ENCODE results near the gene PPM1F.

Gene PPM1F

DNA sequence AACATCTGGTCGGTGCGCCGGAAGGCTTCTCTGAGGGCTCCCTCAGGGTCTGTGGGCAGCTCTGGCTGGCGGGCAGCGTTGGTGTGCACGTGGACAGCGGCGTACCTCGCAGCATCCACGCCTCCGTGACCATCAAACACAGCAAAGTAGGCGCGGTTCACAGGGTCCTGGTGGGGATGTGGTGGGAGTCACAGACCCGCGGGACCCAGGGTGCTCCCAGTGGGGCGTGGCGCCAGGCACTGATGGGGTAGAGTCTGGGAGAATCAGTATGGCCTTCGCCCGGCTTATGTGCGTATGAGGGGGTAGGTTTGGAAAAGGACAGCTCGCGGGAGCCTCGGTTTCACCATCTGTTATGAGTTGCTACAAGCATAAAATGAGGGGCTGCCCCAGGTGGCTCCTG is 19.2 kb downstream of the PPM1F start:
- H3K4me3 Mint-ChIP-seq = no peak overlapping the region
- no peak for DNase-seq

DNA sequence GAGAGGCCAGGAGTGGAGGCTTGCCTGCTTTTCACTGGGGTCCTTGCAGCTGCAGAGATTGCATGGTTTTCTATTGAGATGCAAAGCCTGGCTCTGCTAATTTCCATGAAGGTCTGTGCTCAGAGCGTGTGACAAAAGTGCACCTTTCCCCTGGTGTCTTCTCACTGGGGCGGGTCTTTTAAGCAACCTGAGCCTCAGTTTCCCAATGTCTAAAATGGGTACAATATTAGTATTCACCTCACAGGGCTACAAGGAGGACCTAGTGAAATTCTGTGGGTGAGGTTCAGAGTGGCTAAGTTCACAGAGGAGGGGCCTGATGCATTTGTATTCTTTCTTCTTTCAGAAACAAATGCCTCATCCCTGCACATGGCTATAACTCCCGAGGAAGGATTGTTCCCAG is 20.3 kb downstream of the PPM1F start:
- no peak overlapping the region for H3K27ac Mint-ChIP-seq
- H3K9me3 Mint-ChIP-seq = no peaks in the 10 kb centered on the region
- H3K36me3 Mint-ChIP-seq (ENCODE audit: low read depth) = peaks cover 67% of the 10 kb centered on the region
- H3K4me3 Mint-ChIP-seq = no peak overlapping the region
- no peaks in the 10 kb centered on the region for H3K27me3 Mint-ChIP-seq
- no peak for DNase-seq
- H3K4me1 Mint-ChIP-seq (ENCODE audit: low read depth) = peaks cover 2% of the 10 kb centered on the region

More for the DNA sequence above, 19.2 kb downstream of the PPM1F start:
- H3K27me3 Mint-ChIP-seq = no peaks in the 10 kb centered on the region
- H3K27ac Mint-ChIP-seq = no peak overlapping the region
- peaks cover 62% of the 10 kb centered on the region for H3K36me3 Mint-ChIP-seq (ENCODE audit: low read depth)
- no peaks in the 10 kb centered on the region for H3K9me3 Mint-ChIP-seq
- H3K4me1 Mint-ChIP-seq (ENCODE audit: low read depth) = peaks cover 13% of the 10 kb centered on the region

DNA sequence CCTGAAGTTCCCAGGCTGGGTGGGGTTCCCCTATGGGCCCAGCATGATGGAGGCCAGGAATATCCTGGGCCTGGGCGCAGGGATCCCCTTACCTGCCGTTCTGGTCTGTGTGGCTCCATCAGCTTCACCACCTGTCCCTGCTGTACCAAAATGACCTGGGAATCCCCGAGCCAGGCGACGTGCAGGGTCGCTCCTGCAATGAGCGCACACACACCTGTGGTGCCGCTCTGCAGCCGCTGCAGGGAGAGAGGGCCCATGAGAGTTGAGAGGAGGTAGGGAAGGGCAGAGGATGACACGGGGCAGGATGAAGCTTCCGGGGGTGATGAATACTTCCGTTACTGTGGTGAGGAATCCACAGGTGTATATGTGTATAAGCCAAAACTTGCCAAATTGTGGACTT is 21.6 kb downstream of the PPM1F start:
- H3K4me3 Mint-ChIP-seq = no peak overlapping the region
- no peak overlapping the region for H3K27ac Mint-ChIP-seq
- DNase-seq = no peak
- no peaks in the 10 kb centered on the region for H3K27me3 Mint-ChIP-seq
- peaks cover 64% of the 10 kb centered on the region for H3K36me3 Mint-ChIP-seq (ENCODE audit: low read depth)
- no peaks in the 10 kb centered on the region for H3K9me3 Mint-ChIP-seq
- H3K4me1 Mint-ChIP-seq (ENCODE audit: low read depth) = no peaks in the 10 kb centered on the region

DNA sequence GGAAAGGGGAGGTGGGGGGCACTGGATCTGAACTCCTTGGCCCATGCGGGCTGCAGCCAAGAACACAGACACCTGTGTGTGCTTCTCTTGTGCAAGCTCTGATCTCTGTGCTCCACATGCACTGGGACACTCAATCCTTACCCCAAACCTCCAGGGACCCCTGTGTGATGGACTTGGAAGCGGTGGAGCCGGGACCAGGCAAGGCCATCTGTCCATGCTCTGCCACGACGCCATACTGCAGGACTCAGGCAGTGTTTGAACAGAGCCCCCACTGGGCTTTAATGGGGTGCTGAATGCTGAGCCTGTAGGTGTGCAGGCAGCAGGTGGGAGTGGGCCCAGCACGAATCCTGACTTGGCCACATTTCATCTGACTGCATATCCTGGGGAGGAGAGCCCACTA is 23.4 kb downstream of the PPM1F start:
- Mint-ChIP-seq H3K27ac (no peak overlapping the region), H3K9me3 (no peaks in the 10 kb centered on the region), H3K36me3 (ENCODE audit: low read depth) (peaks cover 55% of the 10 kb centered on the region), H3K4me3 (no peak overlapping the region), H3K27me3 (no peaks in the 10 kb centered on the region), H3K4me1 (ENCODE audit: low read depth) (no peaks in the 10 kb centered on the region)
- no peak for DNase-seq

DNA sequence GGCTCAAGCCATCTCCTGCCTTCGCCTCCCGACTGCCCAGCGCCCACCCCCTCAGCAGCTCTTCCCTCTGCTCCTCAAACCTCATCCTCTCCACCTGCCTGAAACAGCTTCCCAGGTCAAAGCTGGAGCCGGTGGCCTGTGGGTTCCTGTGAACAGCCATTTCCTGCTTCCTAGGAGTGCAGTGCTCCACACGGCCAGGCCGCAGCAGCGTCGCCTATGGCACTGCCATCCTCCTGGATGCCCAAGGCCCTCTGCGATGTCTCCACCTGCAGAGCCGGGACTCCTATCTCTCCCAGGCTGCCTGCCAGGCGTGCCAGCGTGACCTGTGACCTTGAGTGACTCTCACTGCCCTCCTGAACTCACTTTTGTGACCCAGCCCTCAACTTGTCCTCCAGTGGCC is 24.6 kb downstream of the PPM1F start:
- H3K36me3 Mint-ChIP-seq (ENCODE audit: low read depth) = peaks cover 45% of the 10 kb centered on the region
- H3K4me1 Mint-ChIP-seq (ENCODE audit: low read depth) = no peaks in the 10 kb centered on the region
- H3K9me3 Mint-ChIP-seq = no peaks in the 10 kb centered on the region
- no peak overlapping the region for H3K27ac Mint-ChIP-seq
- no peaks in the 10 kb centered on the region for H3K27me3 Mint-ChIP-seq
- DNase-seq = no peak
- H3K4me3 Mint-ChIP-seq = no peak overlapping the region

DNA sequence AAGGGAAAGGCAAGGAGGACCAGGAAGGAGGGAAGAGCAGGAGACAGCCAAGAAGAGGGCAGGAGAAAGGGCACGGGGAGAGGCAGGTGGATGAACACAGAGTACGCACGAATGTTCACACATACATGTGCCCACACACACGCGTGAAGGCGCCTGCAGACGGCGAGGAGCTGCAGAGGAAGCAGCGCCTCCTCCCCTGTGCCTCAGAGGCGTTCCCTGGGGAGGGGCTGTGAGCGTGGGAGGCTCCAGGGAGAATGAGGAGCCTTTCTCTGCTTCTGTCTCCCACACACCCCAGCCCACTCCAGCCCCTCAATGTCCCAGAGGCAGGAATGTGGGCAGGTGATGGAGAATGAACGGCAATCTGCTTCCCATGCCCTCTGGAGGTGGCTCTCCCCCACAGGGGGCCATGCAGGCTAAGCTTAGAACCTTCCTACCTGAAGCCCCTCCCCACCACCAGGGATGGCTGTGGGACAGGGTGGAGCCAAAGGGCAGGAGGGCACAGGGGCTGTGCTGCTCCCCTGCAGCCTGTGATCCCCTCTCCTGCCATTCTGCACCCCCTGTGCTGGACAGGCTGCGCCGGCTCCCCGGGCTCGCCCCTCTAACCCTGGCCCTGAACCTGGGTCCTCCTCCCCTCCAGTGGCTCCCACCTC is 25.3 kb downstream of the PPM1F start:
- Mint-ChIP-seq H3K36me3 (ENCODE audit: low read depth) (peaks cover 38% of the 10 kb centered on the region), H3K4me3 (no peak overlapping the region), H3K27me3 (no peaks in the 10 kb centered on the region), H3K4me1 (ENCODE audit: low read depth) (no peaks in the 10 kb centered on the region), H3K27ac (no peak overlapping the region), H3K9me3 (no peaks in the 10 kb centered on the region)
- DNase-seq = no peak

DNA sequence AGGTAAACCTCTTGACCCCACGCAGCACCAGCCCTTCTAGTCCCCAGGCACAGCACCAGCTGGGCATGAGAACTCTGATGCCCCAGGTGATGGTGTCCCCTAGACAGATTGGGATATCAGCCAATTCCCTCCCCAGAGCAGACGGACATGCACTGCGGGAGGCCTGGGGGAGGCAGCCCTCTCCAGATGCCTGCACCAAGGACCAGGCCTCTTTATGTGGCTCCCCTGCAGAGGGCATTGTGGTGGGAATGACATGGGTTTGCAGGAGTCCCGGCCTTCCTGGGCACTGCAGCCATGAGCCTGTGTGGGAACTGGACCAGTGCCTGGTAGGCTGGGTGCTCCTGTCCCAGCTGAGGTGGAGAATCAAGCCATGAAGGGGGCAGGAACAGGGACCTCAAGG is 25.9 kb downstream of the PPM1F start:
- no peaks in the 10 kb centered on the region for H3K9me3 Mint-ChIP-seq
- H3K27ac Mint-ChIP-seq = no peak overlapping the region
- no peak overlapping the region for H3K4me3 Mint-ChIP-seq
- DNase-seq = no peak
- peaks cover 36% of the 10 kb centered on the region for H3K36me3 Mint-ChIP-seq (ENCODE audit: low read depth)
- no peaks in the 10 kb centered on the region for H3K27me3 Mint-ChIP-seq
- H3K4me1 Mint-ChIP-seq (ENCODE audit: low read depth) = no peaks in the 10 kb centered on the region

DNA sequence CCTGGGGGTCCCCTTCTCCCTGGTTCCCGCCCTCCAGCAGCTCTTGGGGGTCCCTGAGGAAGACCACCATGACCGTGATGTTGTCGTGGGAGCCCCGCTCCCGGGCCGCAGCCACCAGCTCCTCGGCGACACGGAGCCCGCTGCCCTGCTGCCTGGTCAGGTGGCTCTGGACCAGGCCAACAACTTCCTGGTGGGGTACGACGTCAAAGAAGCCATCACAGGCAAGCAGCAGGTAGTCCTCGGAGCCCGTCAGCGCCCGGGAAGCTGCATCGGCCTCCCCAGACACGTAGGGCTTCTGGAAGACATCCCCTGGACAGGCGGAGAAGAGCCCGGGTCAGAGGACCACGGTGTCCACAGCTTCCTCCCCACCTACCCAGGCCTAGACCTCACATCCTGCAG is 29.5 kb downstream of the PPM1F start:
- no peak overlapping the region for H3K4me3 Mint-ChIP-seq
- no peaks in the 10 kb centered on the region for H3K27me3 Mint-ChIP-seq
- peaks cover 9% of the 10 kb centered on the region for H3K36me3 Mint-ChIP-seq (ENCODE audit: low read depth)
- no peaks in the 10 kb centered on the region for H3K4me1 Mint-ChIP-seq (ENCODE audit: low read depth)
- H3K27ac Mint-ChIP-seq = no peak overlapping the region
- no peaks in the 10 kb centered on the region for H3K9me3 Mint-ChIP-seq
- no peak for DNase-seq

DNA sequence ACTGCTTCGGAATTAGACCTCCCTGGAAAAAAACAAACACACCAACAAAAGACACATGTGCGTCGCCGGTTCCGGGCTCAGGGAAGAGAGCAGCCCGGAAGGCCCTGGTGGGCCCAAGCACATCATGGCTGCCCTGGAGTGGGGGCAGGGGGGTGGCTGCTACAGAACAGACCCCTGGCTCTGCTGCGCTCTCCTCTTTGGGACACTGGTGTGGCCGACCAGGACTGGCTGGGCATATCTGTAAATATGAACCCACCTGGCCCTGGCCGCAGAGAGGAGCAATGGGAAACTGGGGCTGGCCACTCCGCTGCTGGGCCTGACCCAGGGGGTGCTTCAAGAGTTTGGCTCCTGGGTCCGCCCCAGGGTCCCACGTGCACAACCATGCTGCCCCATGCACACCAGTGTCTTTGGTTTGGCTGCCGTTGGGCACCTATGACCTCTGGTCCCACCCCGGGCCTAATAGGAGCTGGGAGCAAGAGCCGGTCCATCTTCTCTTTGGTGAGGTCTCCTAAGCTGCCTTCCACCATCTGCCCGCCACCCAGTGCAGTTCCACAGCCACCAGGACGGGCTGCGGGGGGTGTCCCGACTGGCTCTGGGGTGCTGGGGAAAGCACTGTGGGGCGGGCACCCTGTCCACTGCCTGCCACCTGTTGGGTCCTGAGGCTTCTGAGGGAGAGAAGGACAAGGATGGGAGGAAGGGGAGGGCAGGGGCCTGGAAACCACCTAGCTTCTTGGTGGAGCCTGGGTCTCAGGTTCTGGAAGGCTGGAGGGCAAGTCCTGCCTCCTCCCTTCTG is 30.1 kb downstream of the PPM1F start:
- H3K9me3 Mint-ChIP-seq = no peaks in the 10 kb centered on the region

DNA sequence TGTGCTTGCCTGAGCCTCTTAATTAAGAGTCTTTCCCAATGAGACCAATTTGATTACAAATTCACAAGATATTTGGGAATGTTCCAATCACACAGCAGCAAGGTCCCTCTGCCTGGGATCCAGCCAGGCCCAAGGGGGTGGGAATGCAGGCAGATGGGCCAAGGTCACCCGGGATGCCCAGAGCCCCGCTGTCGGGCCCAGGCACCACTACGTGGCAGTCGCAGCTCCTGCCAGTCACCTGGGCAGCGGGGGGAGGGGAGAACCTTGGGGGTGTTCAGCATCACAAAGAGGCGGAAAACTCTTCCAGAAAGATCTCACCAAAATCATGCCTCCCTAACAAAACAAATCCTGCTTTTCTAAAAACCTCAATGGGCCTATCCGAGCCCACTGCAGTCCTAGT is 30.9 kb downstream of the PPM1F start:
- Mint-ChIP-seq H3K4me1 (ENCODE audit: low read depth) (no peaks in the 10 kb centered on the region), H3K36me3 (ENCODE audit: low read depth) (peaks cover 6% of the 10 kb centered on the region), H3K9me3 (no peaks in the 10 kb centered on the region), H3K27me3 (no peaks in the 10 kb centered on the region), H3K4me3 (no peak overlapping the region), H3K27ac (no peak overlapping the region)
- DNase-seq = no peak

More for the DNA sequence above, 30.1 kb downstream of the PPM1F start:
- no peaks in the 10 kb centered on the region for H3K4me1 Mint-ChIP-seq (ENCODE audit: low read depth)
- H3K27ac Mint-ChIP-seq = no peak overlapping the region
- no peak overlapping the region for H3K4me3 Mint-ChIP-seq
- no peak for DNase-seq
- no peaks in the 10 kb centered on the region for H3K27me3 Mint-ChIP-seq
- H3K36me3 Mint-ChIP-seq (ENCODE audit: low read depth) = peaks cover 6% of the 10 kb centered on the region

DNA sequence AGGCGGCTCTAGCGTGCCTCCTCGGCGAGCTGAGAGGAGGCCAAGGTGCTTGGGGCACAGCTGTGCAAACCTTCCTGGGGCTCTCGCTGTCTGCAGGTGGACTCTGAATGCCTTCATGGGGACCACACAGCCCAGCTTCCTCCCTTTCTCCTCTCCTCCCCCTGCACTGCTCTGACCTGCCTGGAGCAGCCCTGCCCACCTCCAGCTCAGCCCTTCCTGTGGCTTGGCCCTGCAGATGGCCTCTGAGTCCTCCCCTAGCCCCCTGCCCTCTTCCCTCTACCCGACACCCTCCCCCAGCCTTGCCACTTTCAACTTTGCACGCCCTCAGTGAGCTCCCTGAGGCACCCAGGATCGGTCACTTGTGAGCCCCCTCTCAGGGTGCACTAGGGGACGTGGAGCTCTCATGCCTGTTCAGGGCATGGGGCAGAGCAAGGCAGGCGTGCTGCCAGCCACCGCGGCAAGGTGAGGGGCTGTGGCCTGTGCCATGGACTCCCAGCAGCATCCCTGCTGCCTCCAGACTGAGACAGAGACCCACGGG is 31.4 kb downstream of the PPM1F start:
- H3K27ac Mint-ChIP-seq = no peak overlapping the region
- H3K27me3 Mint-ChIP-seq = no peaks in the 10 kb centered on the region
- DNase-seq = no peak
- no peaks in the 10 kb centered on the region for H3K4me1 Mint-ChIP-seq (ENCODE audit: low read depth)
- H3K4me3 Mint-ChIP-seq = no peak overlapping the region
- H3K9me3 Mint-ChIP-seq = no peaks in the 10 kb centered on the region
- peaks cover 4% of the 10 kb centered on the region for H3K36me3 Mint-ChIP-seq (ENCODE audit: low read depth)

DNA sequence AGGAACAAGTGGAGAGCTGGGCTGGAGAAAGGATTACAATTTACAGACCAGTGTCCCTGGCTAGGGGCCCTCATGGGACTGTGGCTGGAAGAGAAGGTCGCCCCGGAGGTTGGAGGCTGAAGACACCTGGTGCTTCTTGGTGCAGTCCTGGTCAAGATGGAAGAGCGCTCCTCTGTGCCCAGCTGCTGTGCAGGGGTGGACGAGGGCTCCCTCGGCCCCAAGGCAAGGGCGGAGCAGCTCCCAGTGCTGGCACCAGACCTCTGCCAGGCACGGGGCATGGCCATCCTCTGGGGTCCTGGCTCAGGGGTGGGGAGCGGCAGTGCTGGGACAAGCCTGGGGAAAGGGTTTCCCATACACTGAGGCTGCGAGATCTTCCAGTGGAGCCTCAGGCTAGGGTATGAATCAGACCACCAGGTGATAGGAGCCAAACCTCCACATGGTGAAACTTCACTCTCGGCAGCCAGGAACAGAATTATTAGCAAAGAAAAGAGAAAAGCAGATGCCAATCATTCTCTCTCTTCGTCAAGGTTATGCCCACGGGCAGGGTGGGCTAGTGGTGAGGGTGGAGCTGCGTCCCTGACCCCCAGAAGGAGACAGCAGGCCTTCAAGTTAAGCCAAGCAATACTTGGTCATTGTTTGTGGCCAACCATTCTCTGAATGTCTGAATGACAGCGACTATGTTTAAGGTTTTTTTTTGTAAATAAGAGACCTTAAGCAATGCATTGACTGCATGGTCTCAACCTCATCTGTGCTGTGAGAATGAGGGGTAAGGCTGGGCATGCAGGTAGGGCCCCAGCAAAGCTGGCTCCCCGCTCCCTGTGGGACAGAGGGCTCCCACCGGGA is 32.1 kb downstream of the PPM1F start:
- DNase-seq = no peak
- no peaks in the 10 kb centered on the region for H3K27me3 Mint-ChIP-seq
- H3K9me3 Mint-ChIP-seq = no peaks in the 10 kb centered on the region
- no peak overlapping the region for H3K27ac Mint-ChIP-seq
- H3K4me3 Mint-ChIP-seq = no peak overlapping the region
- peaks cover 3% of the 10 kb centered on the region for H3K36me3 Mint-ChIP-seq (ENCODE audit: low read depth)
- no peaks in the 10 kb centered on the region for H3K4me1 Mint-ChIP-seq (ENCODE audit: low read depth)

DNA sequence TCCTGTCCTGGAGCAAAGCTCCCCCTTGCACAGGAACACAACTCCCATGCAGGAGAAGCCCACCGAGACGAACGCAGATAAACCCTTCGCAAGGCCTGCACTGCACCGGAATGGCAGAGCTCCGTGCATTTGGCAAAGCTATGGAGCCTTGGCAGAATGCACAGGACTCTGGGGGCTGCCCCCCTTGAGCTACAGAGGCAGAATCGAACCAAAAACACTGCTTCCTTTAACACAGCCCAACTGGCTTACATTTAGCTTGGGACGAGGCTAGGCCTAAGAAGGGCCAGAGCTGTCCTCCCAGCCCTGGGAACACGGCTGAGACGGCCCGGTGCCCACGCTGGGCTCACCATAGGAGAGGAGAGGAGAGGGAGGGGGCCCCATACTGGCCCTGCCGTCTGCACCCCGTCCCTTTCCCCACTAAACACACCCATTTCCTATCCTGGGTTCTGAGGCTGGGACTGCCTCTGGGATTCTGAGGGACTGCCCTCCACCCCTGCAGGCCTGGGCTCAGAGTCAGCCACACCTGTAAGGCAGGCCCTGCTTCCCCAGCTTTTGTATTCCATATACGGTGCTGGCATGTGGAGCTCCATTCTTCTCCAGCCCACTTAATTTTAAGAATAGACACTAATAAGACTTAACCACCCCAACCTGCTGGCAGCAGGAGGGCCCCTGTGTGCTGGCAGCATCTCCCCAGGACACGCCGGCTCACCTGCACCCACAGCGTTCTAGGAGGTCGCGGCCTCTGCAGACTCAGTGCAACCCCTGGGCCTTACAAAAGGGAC is 32.9 kb downstream of the PPM1F start:
- no peaks in the 10 kb centered on the region for H3K9me3 Mint-ChIP-seq
- H3K4me1 Mint-ChIP-seq (ENCODE audit: low read depth) = no peaks in the 10 kb centered on the region
- no peak overlapping the region for H3K27ac Mint-ChIP-seq
- peaks cover 1% of the 10 kb centered on the region for H3K36me3 Mint-ChIP-seq (ENCODE audit: low read depth)
- DNase-seq = no peak
- no peaks in the 10 kb centered on the region for H3K27me3 Mint-ChIP-seq
- H3K4me3 Mint-ChIP-seq = no peak overlapping the region
